SU-DHL-6 (cell line): ENCODE measurements around the gene CLASP1.

Experiments
- H2AFZ ChIP-seq: fragments of 200-600 bp; sonication (generic); 2 replicates; pipeline ENCODE4 v1.6.1; 2014; ENCODE audit warnings: low read depth, mild to moderate bottlenecking, moderate library complexity, mixed read lengths, antibody characterized with exemption, low read length; ENCODE audit not compliant: severe bottlenecking
- H3F3A ChIP-seq: fragments of 200-600 bp; shearing (Covaris generic); 2 replicates; pipeline ENCODE4 v1.6.0; 2016; ENCODE audit warnings: antibody characterized with exemption, mild to moderate bottlenecking; ENCODE audit not compliant: insufficient read depth
- H3K27ac ChIP-seq: fragments of 200-600 bp; sonication (generic); 2 replicates; pipeline ENCODE4 v1.5.1; 2016; ENCODE audit warnings: low read depth, mild to moderate bottlenecking, low read length, moderate library complexity, mixed read lengths
- H3K27me3 ChIP-seq: fragments of 200-600 bp; sonication (generic), shearing (Covaris generic); 2 replicates; pipeline ENCODE4 v1.6.0; 2014; ENCODE audit warnings: mild to moderate bottlenecking, low read length
- H3K36me3 ChIP-seq: fragments of 200-600 bp; sonication (generic); 2 replicates; pipeline ENCODE4 v1.6.1; 2014; ENCODE audit warnings: mild to moderate bottlenecking, low read length, mixed read lengths
- H3K4me2 ChIP-seq: fragments of 300-600, 200-600 bp; shearing (Covaris generic), sonication (generic); 2 replicates; pipeline ENCODE4 v1.6.0; 2014; ENCODE audit warnings: low read length, low read depth, mild to moderate bottlenecking; ENCODE audit not compliant: poor library complexity, severe bottlenecking
- H3K4me3 ChIP-seq: fragments of 200-600 bp; sonication (generic); 2 replicates; pipeline ENCODE4 v1.5.1; 2014; ENCODE audit warnings: antibody characterized with exemption, low read length, mild to moderate bottlenecking, mixed read lengths; ENCODE audit not compliant: insufficient read depth, poor library complexity, severe bottlenecking
- H3K79me2 ChIP-seq: fragments of 200-600 bp; sonication (generic); 2 replicates; pipeline ENCODE4 v1.6.1; 2014; ENCODE audit warnings: mild to moderate bottlenecking, low read length, moderate library complexity; ENCODE audit not compliant: insufficient read depth
- H3K9ac ChIP-seq: fragments of 200-600 bp; sonication (generic); 2 replicates; pipeline ENCODE4 v1.7.0; 2014; ENCODE audit warnings: mild to moderate bottlenecking, low read length
- H3K9me2 ChIP-seq: fragments of 200-600 bp; sonication (generic); replicated peaks from 2 replicates; pipeline ENCODE4 v1.6.1; 2014; ENCODE audit warnings: low read length; ENCODE audit not compliant: insufficient read depth
- H3K9me3 ChIP-seq: fragments of 200-600 bp; sonication (generic); 2 replicates; pipeline ENCODE4 v1.6.1; 2014; ENCODE audit warnings: low read length, mixed read lengths; ENCODE audit not compliant: insufficient read depth
- H4K20me1 ChIP-seq: fragments of 200-600 bp; sonication (generic); 2 replicates; pipeline ENCODE4 v1.6.1; 2014; ENCODE audit warnings: low read depth, mild to moderate bottlenecking, antibody characterized with exemption, low read length, moderate library complexity, mixed read lengths
- CTCF ChIP-seq: fragments of 200-600 bp; sonication (generic); IDR thresholded peaks from one replicate; pipeline ENCODE4 v1.5.1; 2017; ENCODE audit warnings: antibody characterized with exemption, mild to moderate bottlenecking, low read length, moderate library complexity; ENCODE audit not compliant: insufficient read depth, poor library complexity, severe bottlenecking
- EZH2phosphoT487 ChIP-seq: fragments of 200-600 bp; sonication (generic), shearing (Covaris generic); conservative IDR thresholded peaks from 2 replicates; pipeline ENCODE4 v1.6.1; 2018; ENCODE audit warnings: mild to moderate bottlenecking, antibody characterized with exemption, low read length, moderate library complexity, mixed read lengths

Gene CLASP1

GRCh38 chr2:121575800-121576199 is 73.5 kb downstream of the CLASP1 start:
- no peaks in the 10 kb centered on the region for H3K9me2 ChIP-seq
- H3K36me3 ChIP-seq: no peaks in the 10 kb centered on the region
- TF ChIP-seq EZH2phosphoT487 (no peak), CTCF (no peak)
- H3K27ac ChIP-seq: no peak overlapping the region
- no peaks in the 10 kb centered on the region; the same call in 1 of the 2 replicates for H4K20me1 ChIP-seq
- H3K27me3 ChIP-seq: no peaks in the 10 kb centered on the region
- no peak overlapping the region for H3K4me3 ChIP-seq
- peaks cover 44% of the 10 kb centered on the region for H3K79me2 ChIP-seq
- no peak overlapping the region for H2AFZ ChIP-seq
- H3K4me2 ChIP-seq: no peak overlapping the region
- H3F3A ChIP-seq: no peaks in the 10 kb centered on the region
- H3K9me3 ChIP-seq: no peaks in the 10 kb centered on the region
- no peak overlapping the region for H3K9ac ChIP-seq

- Histone ChIP-seq H4K20me1 (no peaks in the 10 kb centered on the region), H3K9ac (no peak overlapping the region), H3K36me3 (no peaks in the 10 kb centered on the region), H2AFZ (no peak overlapping the region), H3K9me2 (no peaks in the 10 kb centered on the region), H3F3A (no peaks in the 10 kb centered on the region), H3K79me2 (peaks cover 16% of the 10 kb centered on the region; the same call in 1 of the 2 replicates), H3K9me3 (no peaks in the 10 kb centered on the region), H3K4me3 (no peak overlapping the region), H3K27me3 (no peaks in the 10 kb centered on the region), H3K27ac (no peak overlapping the region), H3K4me2 (no peak overlapping the region)
- no peak for TF ChIP-seq CTCF
- TF ChIP-seq EZH2phosphoT487: no peak
These were observed 78.6 kb downstream of the CLASP1 start for GRCh38 chr2:121570667-121571055.

GRCh38 chr2:121570036-121570666 is 79.1 kb downstream of the CLASP1 start:
- Histone ChIP-seq H2AFZ (no peak overlapping the region), H3F3A (no peaks in the 10 kb centered on the region), H3K79me2 (peaks cover 15% of the 10 kb centered on the region; the same call in 1 of the 2 replicates), H3K9me2 (no peaks in the 10 kb centered on the region), H3K9ac (no peak overlapping the region), H3K36me3 (no peaks in the 10 kb centered on the region), H3K4me2 (no peak overlapping the region), H3K9me3 (no peaks in the 10 kb centered on the region), H3K27ac (no peak overlapping the region), H4K20me1 (no peaks in the 10 kb centered on the region), H3K27me3 (no peaks in the 10 kb centered on the region), H3K4me3 (no peak overlapping the region)
- TF ChIP-seq CTCF (no peak), EZH2phosphoT487 (no peak)
